Mesenchymal stem cell (in vitro differentiated cells and primary cell): ENCODE results near the gene TAMALIN. TPM values are rescaled to one million over a fixed set of nuclear protein-coding genes. Genes with fewer than 3 reads are reported as not detected.

ENCODE experiments used
- small RNA-seq: library from polyadenylated mRNA; stranded (forward); fragments of <200 nt; extraction: miRNeasy Mini kit (QIAGEN cat#:217004); gene quantifications from one replicate; pipeline ENCODE3, GENCODE V24; 2013; ENCODE audit warnings: low read depth

The TAMALIN gene

Small RNA genes lying within 50 kb of the gene (small RNA-seq; reads per million reads assigned to genes)
- not detected for gene RNU6-574P
